ENCODE data around the gene SLC38A10.

DNA sequence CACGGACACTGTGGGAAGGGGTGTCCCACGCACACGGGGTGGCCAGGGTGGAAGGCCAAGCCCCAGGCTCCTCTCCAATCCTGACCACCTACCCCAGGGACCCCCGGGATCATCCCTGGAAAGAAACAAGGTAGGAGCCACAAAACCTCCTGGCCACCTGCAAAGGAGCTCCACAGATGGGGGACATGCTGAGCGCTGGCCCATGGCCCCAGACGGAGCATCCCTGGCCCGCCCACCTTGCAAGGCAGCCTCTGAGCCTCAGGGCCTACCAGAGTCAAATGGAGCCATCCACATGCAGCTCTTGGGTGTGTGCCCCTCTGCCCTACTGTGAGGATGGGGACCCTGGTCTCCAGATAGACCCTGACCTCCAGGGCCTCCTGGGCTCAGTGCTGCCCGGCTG is 16.3 kb downstream of the SLC38A10 start:
- no peak for TF ChIP-seq CTCF (IDR thresholded peaks at IDR 0.05)
- no peak for TF ChIP-seq EP300 (IDR thresholded peaks at IDR 0.05)
- TF ChIP-seq POLR2A (IDR thresholded peaks at IDR 0.05) = no peak
